HEK293 (cell line): ENCODE data around the gene STAP2.

Source experiments
- CTCF ChIA-PET: fragments of 350-600 bp; formaldehyde crosslinking; extraction: SDS; loops from one replicate; lab custom pipeline; 2021; ENCODE audit warnings: antibody characterized with exemption; lab: Yijun Ruan, JAX
- POLR2A ChIA-PET: fragments of 300-600 bp; formaldehyde crosslinking; extraction: SDS; loops from one replicate; lab custom pipeline; 2020; ENCODE audit warnings: antibody characterized with exemption, inconsistent platforms; lab: Yijun Ruan, JAX
- H3K27ac ChIP-seq: fragments of 200-500 bp; sonication (Bioruptor generic); 2 replicates; pipeline ENCODE4 v1.5.1; 2014; ENCODE audit warnings: low read depth, low read length, control low read depth, inconsistent platforms; ENCODE audit errors: extremely low read depth
- H3K36me3 ChIP-seq, 2 experiments: fragments of 200-500 bp in 1 of 2; sonication (Bioruptor generic) in 1 of 2; 1 replicate in 1 of 2; 2 replicates in 1 of 2; pipeline ENCODE4 v1.5.1; 2014 to 2017; ENCODE audit warnings: inconsistent platforms in 2 of 2, low read length in 2 of 2; ENCODE audit not compliant: control insufficient read depth in 2 of 2, insufficient read depth in 1 of 2
- H3K4me1 ChIP-seq: fragments of 200-500 bp; sonication (Bioruptor generic); 2 replicates; pipeline ENCODE4 v1.5.1; 2014; ENCODE audit warnings: mild to moderate bottlenecking, low read length, inconsistent platforms; ENCODE audit not compliant: control insufficient read depth, insufficient read depth
- H3K4me3 ChIP-seq: 2 replicates; pipeline ENCODE4 v1.5.1; 2011; ENCODE audit warnings: low read depth, mild to moderate bottlenecking, control low read depth, low read length, moderate library complexity
- H3K9me3 ChIP-seq: fragments of 200-500 bp; sonication (Bioruptor generic); 2 replicates; pipeline ENCODE4 v1.5.1; 2014; ENCODE audit warnings: low read depth, low read length, inconsistent platforms; ENCODE audit not compliant: control insufficient read depth, insufficient read depth
- BCL11A ChIP-seq: fragments of 450-650 bp; formaldehyde crosslinking; IDR thresholded peaks from 2 replicates; pipeline ENCODE4 v1.5.1; 2016; ENCODE audit warnings: low read depth, missing biosample characterization, missing genetic modification characterization
- CTCF ChIP-seq: fragments of 450-650 bp; formaldehyde crosslinking; IDR thresholded peaks from 2 replicates; pipeline ENCODE4 v1.5.1; 2016; ENCODE audit warnings: missing biosample characterization, missing genetic modification characterization
- GLIS2 ChIP-seq: fragments of 450-650 bp; formaldehyde crosslinking; IDR thresholded peaks from 2 replicates; pipeline ENCODE4 v1.5.1; 2016; ENCODE audit warnings: missing biosample characterization, missing genetic modification characterization
- PRDM2 ChIP-seq: fragments of 450-650 bp; formaldehyde crosslinking; IDR thresholded peaks from 2 replicates; pipeline ENCODE4 v1.5.1; 2016; ENCODE audit warnings: missing biosample characterization, missing genetic modification characterization, borderline replicate concordance
- SETDB1 ChIP-seq: IDR thresholded peaks from one replicate; pipeline ENCODE4 v1.6.1; 2017; ENCODE audit warnings: mild to moderate bottlenecking, low read length, moderate library complexity, mixed read lengths; ENCODE audit not compliant: insufficient read length
- SP3 ChIP-seq: fragments of 450-650 bp; formaldehyde crosslinking; IDR thresholded peaks from 2 replicates; pipeline ENCODE4 v1.5.1; 2016; ENCODE audit warnings: missing biosample characterization, missing genetic modification characterization
- ZIC2 ChIP-seq: fragments of 450-650 bp; formaldehyde crosslinking; IDR thresholded peaks from 2 replicates; pipeline ENCODE4 v1.5.1; 2016; ENCODE audit warnings: missing biosample characterization, missing genetic modification characterization
- ZNF133 ChIP-seq: fragments of 450-650 bp; formaldehyde crosslinking; IDR thresholded peaks from 2 replicates; pipeline ENCODE4 v1.5.1; 2016; ENCODE audit warnings: missing biosample characterization, missing genetic modification characterization
- ZNF174 ChIP-seq: fragments of 450-650 bp; formaldehyde crosslinking; IDR thresholded peaks from 2 replicates; pipeline ENCODE4 v1.5.0; 2017; ENCODE audit warnings: missing biosample characterization, mild to moderate bottlenecking, missing genetic modification characterization
- ZNF292 ChIP-seq: fragments of 450-650 bp; formaldehyde crosslinking; IDR thresholded peaks from 2 replicates; pipeline ENCODE4 v1.5.1; 2016; ENCODE audit warnings: low read depth, missing biosample characterization, missing genetic modification characterization, borderline replicate concordance
- ZNF76 ChIP-seq: fragments of 450-650 bp; formaldehyde crosslinking; IDR thresholded peaks from 2 replicates; pipeline ENCODE4; 2016; ENCODE audit warnings: low read depth, missing biosample characterization, missing genetic modification characterization, borderline replicate concordance
- ZNF792 ChIP-seq: fragments of 450-650 bp; formaldehyde crosslinking; IDR thresholded peaks from 2 replicates; pipeline ENCODE4 v1.5.1; 2016; ENCODE audit warnings: missing biosample characterization, missing genetic modification characterization
- TF ChIP-seq, protein P1 (sequence below): fragments of 450-650 bp; formaldehyde crosslinking; optimal IDR thresholded peaks from 2 replicates; pipeline ENCODE3; 2016; ENCODE audit warnings: missing biosample characterization, mild to moderate bottlenecking, missing genetic modification characterization
- TF ChIP-seq, protein P2 (sequence below): fragments of 450-650 bp; formaldehyde crosslinking; IDR thresholded peaks from 2 replicates; pipeline ENCODE4; 2016; ENCODE audit warnings: missing biosample characterization, missing genetic modification characterization
- TF ChIP-seq, protein P3 (sequence below): IDR thresholded peaks from 2 replicates; pipeline ENCODE4 v1.6.1; 2011; ENCODE audit warnings: mild to moderate bottlenecking, low read depth, low read length, borderline replicate concordance
- TF ChIP-seq, protein P4 (sequence below): fragments of 450-650 bp; formaldehyde crosslinking; IDR thresholded peaks from 2 replicates; pipeline ENCODE4 v1.5.1; 2016; ENCODE audit warnings: missing biosample characterization, missing genetic modification characterization, borderline replicate concordance
- TF ChIP-seq, protein P5 (sequence below): fragments of 450-650 bp; formaldehyde crosslinking; IDR thresholded peaks from 2 replicates; pipeline ENCODE4 v1.5.1; 2016; ENCODE audit warnings: missing biosample characterization, missing genetic modification characterization
- TF ChIP-seq, protein P6 (sequence below): fragments of 450-650 bp; formaldehyde crosslinking; IDR thresholded peaks from 2 replicates; pipeline ENCODE4 v1.5.1; 2017; ENCODE audit warnings: missing biosample characterization, missing genetic modification characterization

Gene STAP2

DNA sequence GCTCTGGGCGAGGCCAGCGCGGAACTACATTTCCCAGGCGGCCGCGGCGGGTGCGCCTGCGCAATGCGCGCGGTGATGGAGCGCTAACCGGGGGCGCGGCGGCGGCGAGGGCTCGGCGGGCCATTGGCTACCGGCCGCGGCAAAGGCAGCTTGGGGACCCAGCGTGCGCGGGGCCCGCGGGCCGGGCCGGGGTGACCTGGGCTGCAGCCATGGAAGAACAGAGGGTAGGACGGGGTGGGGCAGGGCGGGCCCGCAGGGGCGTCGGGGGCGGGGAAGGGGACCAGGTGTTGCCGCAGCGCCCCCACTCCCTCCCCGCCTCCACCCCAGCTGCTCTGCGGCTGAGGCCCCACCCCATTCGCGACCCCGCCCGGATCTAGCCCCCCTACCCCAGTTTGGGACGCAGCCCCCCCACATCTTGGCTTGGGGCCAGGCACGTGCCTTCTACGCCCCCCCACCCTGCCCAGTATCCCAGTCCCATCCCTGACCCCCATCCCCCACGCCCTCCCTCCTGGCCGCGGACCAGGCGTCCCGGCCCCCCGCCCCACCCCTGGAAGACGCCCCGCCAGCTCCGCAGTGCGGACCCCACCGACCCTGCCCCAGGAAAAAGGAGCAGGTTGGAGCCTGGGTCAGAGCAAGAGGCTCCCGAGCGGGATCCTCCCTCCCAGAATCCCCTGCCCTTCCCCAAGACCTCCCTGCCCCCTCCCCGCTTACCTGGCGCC is 33.9 kb downstream of the STAP2 start, which contains the start of gene FSD1 (continued):
- TF ChIP-seq, protein P1, sequence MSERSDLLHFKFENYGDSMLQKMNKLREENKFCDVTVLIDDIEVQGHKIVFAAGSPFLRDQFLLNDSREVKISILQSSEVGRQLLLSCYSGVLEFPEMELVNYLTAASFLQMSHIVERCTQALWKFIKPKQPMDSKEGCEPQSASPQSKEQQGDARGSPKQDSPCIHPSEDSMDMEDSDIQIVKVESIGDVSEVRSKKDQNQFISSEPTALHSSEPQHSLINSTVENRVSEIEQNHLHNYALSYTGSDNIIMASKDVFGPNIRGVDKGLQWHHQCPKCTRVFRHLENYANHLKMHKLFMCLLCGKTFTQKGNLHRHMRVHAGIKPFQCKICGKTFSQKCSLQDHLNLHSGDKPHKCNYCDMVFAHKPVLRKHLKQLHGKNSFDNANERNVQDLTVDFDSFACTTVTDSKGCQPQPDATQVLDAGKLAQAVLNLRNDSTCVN (tag by site-specific recombination), result peak; percentile 65
- no peak for TF ChIP-seq SETDB1
- TF ChIP-seq, protein P2, sequence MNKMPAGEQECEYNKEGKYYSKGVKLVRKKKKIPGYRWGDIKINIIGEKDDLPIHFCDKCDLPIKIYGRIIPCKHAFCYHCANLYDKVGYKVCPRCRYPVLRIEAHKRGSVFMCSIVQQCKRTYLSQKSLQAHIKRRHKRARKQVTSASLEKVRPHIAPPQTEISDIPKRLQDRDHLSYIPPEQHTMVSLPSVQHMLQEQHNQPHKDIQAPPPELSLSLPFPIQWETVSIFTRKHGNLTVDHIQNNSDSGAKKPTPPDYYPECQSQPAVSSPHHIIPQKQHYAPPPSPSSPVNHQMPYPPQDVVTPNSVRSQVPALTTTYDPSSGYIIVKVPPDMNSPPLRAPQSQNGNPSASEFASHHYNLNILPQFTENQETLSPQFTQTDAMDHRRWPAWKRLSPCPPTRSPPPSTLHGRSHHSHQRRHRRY (tag by site-specific recombination), result no peak
- TF ChIP-seq, protein P3, sequence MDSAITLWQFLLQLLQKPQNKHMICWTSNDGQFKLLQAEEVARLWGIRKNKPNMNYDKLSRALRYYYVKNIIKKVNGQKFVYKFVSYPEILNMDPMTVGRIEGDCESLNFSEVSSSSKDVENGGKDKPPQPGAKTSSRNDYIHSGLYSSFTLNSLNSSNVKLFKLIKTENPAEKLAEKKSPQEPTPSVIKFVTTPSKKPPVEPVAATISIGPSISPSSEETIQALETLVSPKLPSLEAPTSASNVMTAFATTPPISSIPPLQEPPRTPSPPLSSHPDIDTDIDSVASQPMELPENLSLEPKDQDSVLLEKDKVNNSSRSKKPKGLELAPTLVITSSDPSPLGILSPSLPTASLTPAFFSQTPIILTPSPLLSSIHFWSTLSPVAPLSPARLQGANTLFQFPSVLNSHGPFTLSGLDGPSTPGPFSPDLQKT, result no peak
- TF ChIP-seq, protein P4, sequence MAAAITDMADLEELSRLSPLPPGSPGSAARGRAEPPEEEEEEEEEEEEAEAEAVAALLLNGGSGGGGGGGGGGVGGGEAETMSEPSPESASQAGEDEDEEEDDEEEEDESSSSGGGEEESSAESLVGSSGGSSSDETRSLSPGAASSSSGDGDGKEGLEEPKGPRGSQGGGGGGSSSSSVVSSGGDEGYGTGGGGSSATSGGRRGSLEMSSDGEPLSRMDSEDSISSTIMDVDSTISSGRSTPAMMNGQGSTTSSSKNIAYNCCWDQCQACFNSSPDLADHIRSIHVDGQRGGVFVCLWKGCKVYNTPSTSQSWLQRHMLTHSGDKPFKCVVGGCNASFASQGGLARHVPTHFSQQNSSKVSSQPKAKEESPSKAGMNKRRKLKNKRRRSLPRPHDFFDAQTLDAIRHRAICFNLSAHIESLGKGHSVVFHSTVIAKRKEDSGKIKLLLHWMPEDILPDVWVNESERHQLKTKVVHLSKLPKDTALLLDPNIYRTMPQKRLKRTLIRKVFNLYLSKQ, result no peak
- no peak for TF ChIP-seq ZIC2 (tag by site-specific recombination)
- TF ChIP-seq ZNF792 (tag by site-specific recombination), result no peak
- TF ChIP-seq ZNF174 (tag by site-specific recombination), result no peak
- TF ChIP-seq ZNF133 (tag by site-specific recombination), result no peak
- TF ChIP-seq CTCF, result no peak
- TF ChIP-seq SP3 (tag by site-specific recombination), result 0 out of 2 replicates have a peak, but pooled peaks have one; percentile 29
- TF ChIP-seq BCL11A (tag by site-specific recombination), result no peak
- TF ChIP-seq, protein P5, sequence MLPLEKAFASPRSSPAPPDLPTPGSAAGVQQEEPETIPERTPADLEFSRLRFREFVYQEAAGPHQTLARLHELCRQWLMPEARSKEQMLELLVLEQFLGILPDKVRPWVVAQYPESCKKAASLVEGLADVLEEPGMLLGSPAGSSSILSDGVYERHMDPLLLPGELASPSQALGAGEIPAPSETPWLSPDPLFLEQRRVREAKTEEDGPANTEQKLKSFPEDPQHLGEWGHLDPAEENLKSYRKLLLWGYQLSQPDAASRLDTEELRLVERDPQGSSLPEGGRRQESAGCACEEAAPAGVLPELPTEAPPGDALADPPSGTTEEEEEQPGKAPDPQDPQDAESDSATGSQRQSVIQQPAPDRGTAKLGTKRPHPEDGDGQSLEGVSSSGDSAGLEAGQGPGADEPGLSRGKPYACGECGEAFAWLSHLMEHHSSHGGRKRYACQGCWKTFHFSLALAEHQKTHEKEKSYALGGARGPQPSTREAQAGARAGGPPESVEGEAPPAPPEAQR (tag by site-specific recombination), result no peak
- no peak for TF ChIP-seq ZNF292 (tag by site-specific recombination)

GRCh38 chr19:4303819-4304537 is 34.6 kb downstream of the STAP2 start:
- no peak overlapping the region for H3K27ac ChIP-seq
- H3K4me1 ChIP-seq, result no peaks in the 10 kb centered on the region
- POLR2A ChIA-PET, result interaction anchor here (0.6 to 1.2 kb wide), 4 partner anchors 16 to 115 kb away, joined by 3 to 4 read pairs (median 4); partner anchors contain the start of gene MPND
- H3K36me3 ChIP-seq, result peaks cover 0 to 18% of the 10 kb centered on the region in 2 experiments; a peak in 2 of 3 replicates
- H3K4me3 ChIP-seq, result no peak overlapping the region
- CTCF ChIA-PET, result no interaction called here
- no peaks in the 10 kb centered on the region for H3K9me3 ChIP-seq
- TF ChIP-seq, protein P6, sequence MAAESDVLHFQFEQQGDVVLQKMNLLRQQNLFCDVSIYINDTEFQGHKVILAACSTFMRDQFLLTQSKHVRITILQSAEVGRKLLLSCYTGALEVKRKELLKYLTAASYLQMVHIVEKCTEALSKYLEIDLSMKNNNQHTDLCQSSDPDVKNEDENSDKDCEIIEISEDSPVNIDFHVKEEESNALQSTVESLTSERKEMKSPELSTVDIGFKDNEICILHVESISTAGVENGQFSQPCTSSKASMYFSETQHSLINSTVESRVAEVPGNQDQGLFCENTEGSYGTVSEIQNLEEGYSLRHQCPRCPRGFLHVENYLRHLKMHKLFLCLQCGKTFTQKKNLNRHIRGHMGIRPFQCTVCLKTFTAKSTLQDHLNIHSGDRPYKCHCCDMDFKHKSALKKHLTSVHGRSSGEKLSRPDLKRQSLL, result no peak
- no peak for TF ChIP-seq PRDM2 (tag by site-specific recombination)
- TF ChIP-seq GLIS2, result no peak
- TF ChIP-seq ZNF76 (tag by site-specific recombination), result peak; percentile 23; the same call in 1 of the 2 replicates
